ENCODE data around the gene GLB1L3.

GRCh38 chr11:134358856-134359490 is 82.8 kb downstream of the GLB1L3 start:
- TF ChIP-seq, protein P1, sequence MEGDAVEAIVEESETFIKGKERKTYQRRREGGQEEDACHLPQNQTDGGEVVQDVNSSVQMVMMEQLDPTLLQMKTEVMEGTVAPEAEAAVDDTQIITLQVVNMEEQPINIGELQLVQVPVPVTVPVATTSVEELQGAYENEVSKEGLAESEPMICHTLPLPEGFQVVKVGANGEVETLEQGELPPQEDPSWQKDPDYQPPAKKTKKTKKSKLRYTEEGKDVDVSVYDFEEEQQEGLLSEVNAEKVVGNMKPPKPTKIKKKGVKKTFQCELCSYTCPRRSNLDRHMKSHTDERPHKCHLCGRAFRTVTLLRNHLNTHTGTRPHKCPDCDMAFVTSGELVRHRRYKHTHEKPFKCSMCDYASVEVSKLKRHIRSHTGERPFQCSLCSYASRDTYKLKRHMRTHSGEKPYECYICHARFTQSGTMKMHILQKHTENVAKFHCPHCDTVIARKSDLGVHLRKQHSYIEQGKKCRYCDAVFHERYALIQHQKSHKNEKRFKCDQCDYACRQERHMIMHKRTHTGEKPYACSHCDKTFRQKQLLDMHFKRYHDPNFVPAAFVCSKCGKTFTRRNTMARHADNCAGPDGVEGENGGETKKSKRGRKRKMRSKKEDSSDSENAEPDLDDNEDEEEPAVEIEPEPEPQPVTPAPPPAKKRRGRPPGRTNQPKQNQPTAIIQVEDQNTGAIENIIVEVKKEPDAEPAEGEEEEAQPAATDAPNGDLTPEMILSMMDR (conservative IDR thresholded peaks at IDR 0.05; ENCODE audit: low read depth, low read length), result no peak
- no peak for TF ChIP-seq EZH2 (IDR thresholded peaks at IDR 0.05; ENCODE audit: borderline replicate concordance, low read depth, low read length, poor library complexity, severe bottlenecking)
